GM12872 (cell line): ENCODE measurements around the gene MEGF11.

ENCODE experiments used
- TF ChIP-seq, protein P1 (sequence below): IDR thresholded peaks from 3 replicates; pipeline ENCODE4 v1.5.1; 2011; ENCODE audit warnings: low read depth, mild to moderate bottlenecking, low read length, moderate library complexity; ENCODE audit not compliant: insufficient read depth

The MEGF11 gene

DNA sequence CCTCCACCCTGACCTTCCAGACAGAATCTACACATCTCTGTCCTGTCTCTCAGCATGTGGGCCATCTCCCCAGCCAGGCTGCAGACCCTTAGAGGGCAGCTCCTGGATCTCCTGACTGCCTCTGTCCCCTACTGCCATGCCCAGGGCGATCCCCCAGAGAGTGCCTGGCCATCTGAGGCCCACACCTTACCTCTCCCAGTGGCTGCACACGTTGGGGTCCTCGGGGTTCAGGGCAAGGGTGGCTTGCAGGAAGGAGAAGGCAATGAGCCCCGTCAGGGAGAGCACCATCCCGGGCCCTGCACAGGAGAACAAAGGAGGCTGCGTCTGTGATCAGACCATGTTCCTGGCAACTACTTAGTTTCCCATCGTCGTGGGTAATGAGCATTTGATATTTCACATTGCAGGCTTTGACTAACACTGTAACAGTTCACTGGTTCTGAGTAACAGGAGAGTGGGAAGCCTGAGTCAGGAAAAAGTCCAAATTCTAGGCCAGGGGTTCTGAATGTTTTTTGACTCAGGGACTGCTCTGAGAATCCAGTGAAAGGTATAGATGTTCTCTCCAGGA, 125.4 kb downstream of the MEGF11 start:
- TF ChIP-seq, protein P1, sequence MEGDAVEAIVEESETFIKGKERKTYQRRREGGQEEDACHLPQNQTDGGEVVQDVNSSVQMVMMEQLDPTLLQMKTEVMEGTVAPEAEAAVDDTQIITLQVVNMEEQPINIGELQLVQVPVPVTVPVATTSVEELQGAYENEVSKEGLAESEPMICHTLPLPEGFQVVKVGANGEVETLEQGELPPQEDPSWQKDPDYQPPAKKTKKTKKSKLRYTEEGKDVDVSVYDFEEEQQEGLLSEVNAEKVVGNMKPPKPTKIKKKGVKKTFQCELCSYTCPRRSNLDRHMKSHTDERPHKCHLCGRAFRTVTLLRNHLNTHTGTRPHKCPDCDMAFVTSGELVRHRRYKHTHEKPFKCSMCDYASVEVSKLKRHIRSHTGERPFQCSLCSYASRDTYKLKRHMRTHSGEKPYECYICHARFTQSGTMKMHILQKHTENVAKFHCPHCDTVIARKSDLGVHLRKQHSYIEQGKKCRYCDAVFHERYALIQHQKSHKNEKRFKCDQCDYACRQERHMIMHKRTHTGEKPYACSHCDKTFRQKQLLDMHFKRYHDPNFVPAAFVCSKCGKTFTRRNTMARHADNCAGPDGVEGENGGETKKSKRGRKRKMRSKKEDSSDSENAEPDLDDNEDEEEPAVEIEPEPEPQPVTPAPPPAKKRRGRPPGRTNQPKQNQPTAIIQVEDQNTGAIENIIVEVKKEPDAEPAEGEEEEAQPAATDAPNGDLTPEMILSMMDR: no peak

DNA sequence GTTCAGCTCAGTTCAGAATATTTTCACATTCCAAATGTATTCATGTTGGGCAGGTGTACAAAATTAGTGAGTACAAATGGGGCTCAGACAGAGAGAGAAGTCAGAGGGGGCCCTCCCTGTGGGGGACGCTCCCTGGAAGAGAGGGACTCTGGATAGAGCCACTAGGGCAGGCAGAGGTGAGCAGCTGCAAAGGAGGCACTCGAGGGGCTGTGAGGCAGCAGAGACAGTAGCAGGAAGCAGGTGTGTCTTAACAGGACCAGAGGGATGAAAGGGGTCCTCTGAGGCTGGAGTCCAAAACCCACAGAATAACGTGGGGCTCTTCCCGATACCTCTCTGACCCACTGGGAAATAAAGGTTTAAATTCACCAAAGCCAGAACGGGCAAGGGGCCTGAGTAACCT, 127.1 kb downstream of the MEGF11 start:
- TF ChIP-seq, protein P1: no peak

DNA sequence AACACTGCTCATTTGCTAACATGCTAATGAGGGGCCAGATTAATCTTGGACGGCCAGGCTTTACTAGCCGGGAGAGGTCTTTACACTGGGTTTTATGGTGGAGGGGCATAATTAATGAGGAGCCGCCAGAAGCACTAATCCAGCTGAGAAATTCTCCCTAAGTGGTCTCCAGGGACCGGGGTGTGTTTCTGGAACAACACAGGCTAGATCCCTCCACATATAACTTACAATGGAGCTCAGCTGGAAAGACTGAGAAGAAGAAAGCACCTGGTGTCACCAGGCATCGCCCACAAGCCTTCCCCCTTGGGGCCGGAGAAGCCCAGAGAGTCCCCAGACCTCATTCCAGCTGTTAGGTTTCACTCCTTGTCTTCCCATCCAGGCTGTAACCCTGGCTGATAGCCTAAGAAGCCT, 127.5 kb downstream of the MEGF11 start:
- TF ChIP-seq, protein P1: no peak

DNA sequence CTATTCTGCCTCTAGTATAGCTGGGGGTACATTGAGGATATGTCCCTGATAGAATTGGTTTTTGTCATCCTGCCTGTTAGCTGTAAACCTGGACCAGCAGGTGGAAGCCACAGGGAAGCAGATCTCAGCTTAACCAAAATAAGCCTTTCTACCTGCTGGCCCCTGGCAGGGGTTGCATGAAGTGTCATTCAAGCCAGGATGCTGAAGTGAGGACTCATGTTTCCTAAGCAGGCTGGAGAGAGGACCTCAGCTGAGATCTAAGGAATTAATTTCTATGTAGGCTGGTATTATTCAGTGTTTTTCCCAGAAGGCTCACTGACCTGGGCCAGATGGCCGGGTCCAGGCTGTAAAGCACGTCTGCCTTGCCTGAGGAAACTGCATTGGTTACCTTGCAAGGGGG, 128.9 kb downstream of the MEGF11 start:
- TF ChIP-seq, protein P1: no peak

DNA sequence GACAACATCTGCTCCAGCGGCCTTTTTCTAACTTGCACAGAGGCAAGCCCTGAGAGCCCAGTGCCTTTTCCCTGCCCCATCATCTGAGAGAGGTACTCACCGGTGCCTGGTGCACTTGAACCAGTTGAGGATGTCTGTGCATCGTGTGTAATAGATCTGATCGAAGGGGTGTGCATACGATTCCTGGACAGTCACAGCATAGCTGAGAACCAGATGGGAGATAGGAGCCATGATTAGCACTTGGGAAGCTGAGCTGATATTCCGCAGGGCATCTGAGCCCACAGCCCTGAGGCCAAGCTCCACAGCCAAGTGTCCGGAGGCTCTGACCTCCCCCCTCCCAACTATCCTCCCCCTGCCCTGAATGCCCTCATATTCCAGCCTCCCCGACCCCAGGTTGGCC, 129.8 kb downstream of the MEGF11 start:
- TF ChIP-seq, protein P1: no peak

DNA sequence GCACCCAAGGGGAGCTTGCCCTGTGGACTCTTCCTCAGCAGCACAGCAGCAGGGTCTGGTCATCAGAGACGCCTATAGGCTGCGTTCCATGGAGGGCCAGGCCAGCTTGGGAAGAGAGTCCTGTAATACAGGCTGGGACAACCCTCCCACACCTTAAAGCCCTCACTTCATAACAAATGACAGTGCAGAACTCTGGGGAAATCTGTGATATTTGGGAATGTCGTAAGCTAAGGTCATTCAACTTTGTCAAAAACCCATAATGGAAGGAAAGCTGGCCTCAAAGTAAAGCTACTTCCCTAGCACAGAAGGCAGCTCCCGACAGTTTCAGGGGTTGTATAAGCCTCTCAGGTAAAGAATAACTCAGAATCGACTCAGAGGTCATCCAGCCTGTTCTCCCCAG, 133.1 kb downstream of the MEGF11 start:
- TF ChIP-seq, protein P1: no peak

DNA sequence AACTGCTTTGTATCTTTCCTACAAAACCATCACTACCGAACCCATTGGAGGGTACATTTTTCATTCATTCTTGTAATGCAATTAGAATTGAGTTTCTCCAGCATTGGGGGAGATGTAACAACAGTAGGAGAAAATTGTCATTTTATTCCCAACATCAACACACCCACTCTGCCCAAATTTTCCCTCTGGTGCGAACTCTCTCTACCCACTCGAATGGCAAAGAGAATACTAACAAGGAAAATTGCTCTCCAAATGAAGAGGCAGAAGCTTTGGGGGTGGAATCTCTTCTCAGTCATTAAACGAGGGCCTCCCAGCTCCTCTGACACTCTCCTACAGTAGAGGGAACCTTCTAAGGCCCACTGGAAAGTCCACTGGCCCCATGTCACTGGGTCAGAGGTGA, 135.7 kb downstream of the MEGF11 start:
- TF ChIP-seq, protein P1: no peak
